Left ventricle myocardium inferior (tissue), 1 donor: ENCODE data around the gene PLEKHG4B. TPM values are rescaled to one million over a fixed set of nuclear protein-coding genes. Genes with fewer than 3 reads are reported as not detected.

ENCODE experiments used
- DNase-seq: peaks from one replicate; pipeline ENCODE4 v3.0.0-alpha.2; 2020
- H3K27ac ChIP-seq: fragments of 200-600 bp; replicated peaks from 2 replicates; pipeline ENCODE4 v1.8.0; 2021
- H3K27me3 ChIP-seq: fragments of 200-600 bp; 2 replicates; pipeline ENCODE4 v1.8.0; 2021; ENCODE audit warnings: low read depth
- H3K36me3 ChIP-seq: fragments of 200-600 bp; 2 replicates; pipeline ENCODE4 v1.8.0; 2021
- H3K4me1 ChIP-seq: fragments of 200-600 bp; 2 replicates; pipeline ENCODE4 v1.8.0; 2021
- H3K4me3 ChIP-seq: fragments of 200-600 bp; 2 replicates; pipeline ENCODE4 v1.8.0; 2021; ENCODE audit warnings: mild to moderate bottlenecking, moderate library complexity
- H3K9me3 ChIP-seq: fragments of 200-600 bp; replicated peaks from 2 replicates; pipeline ENCODE4 v1.8.0; 2021
- intact Hi-C: fragments of 100-400 bp; cut with micrococcal nuclease; formaldehyde crosslinking; loops from one replicate; pipeline ENCODE4 v1.11.0; 2022
- total RNA-seq: library from RNA; stranded (reverse); fragmentation: NEBNext Ultra II Directional; extraction: Animal tissue kit (Norgen Biotek cat#: 25700); gene quantifications from one replicate; pipeline ENCODE4 v1.2.1, GENCODE V29; 2021
- TF ChIP-seq, protein P1 (sequence below): fragments of 200-600 bp; IDR thresholded peaks from 2 replicates; pipeline ENCODE4 v1.8.0; 2021; ENCODE audit warnings: antibody characterized with exemption, mild to moderate bottlenecking, borderline replicate concordance
- donor health status: DM: no; HTN: yes; CAD: no; lungs with severe emphysema.

PLEKHG4B gene
- total RNA-seq, 1 donor from 2014 or later, result not detected

DNA sequence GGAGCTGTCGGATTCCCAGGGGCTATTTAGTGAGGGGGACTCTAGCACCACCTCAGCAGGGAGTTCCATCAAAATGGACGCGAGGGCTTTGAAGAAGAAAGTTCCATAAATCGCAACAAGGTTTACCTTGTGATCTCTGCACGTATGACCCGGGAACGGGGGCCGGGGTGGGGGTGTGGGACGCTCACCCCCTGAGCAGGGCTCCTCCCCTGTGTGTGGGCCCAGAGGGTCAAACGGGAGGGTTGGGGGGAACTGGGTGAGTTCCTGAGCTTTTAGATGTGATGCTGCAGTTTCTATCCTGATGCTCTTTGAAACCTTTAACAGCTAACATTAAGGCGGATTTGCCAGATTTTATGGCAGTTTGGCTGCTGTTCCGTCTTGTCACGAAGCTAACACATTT lies 80.5 kb downstream of the PLEKHG4B start:
- Histone ChIP-seq H3K27me3 (peaks cover 7% of the 10 kb centered on the region), H3K9me3 (no peaks in the 10 kb centered on the region), H3K4me1 (peaks cover 20% of the 10 kb centered on the region), H3K36me3 (no peaks in the 10 kb centered on the region), H3K4me3 (no peak overlapping the region), H3K27ac (no peak overlapping the region)
- intact Hi-C loops, result no loop called here
- TF ChIP-seq, protein P1, sequence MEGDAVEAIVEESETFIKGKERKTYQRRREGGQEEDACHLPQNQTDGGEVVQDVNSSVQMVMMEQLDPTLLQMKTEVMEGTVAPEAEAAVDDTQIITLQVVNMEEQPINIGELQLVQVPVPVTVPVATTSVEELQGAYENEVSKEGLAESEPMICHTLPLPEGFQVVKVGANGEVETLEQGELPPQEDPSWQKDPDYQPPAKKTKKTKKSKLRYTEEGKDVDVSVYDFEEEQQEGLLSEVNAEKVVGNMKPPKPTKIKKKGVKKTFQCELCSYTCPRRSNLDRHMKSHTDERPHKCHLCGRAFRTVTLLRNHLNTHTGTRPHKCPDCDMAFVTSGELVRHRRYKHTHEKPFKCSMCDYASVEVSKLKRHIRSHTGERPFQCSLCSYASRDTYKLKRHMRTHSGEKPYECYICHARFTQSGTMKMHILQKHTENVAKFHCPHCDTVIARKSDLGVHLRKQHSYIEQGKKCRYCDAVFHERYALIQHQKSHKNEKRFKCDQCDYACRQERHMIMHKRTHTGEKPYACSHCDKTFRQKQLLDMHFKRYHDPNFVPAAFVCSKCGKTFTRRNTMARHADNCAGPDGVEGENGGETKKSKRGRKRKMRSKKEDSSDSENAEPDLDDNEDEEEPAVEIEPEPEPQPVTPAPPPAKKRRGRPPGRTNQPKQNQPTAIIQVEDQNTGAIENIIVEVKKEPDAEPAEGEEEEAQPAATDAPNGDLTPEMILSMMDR, result no peak
- DNase-seq, result no peak

DNA sequence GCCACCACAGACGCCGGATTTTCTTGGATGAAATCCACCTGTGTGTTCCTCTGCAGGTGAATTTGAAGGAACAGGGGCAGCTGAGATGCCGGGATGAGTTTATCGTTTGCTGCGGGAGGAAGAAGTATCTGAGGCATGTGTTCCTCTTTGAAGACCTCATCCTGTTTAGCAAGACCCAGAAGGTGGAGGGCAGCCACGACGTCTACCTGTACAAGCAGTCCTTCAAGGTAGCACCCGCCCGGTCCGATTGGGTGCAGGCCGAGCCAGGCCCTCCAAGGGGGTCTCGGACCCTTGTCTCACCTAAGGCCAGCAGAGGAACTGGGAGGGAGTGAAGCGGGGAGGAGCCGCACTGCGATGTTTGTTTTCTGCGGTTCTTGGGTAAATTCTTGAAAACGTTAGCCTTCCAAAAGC lies 80.9 kb downstream of the PLEKHG4B start:
- Histone ChIP-seq H3K9me3 (no peaks in the 10 kb centered on the region), H3K4me1 (peaks cover 20% of the 10 kb centered on the region), H3K27ac (no peak overlapping the region), H3K36me3 (no peaks in the 10 kb centered on the region), H3K4me3 (no peak overlapping the region), H3K27me3 (peaks cover 7% of the 10 kb centered on the region)
- intact Hi-C loops, result no loop called here
- TF ChIP-seq, protein P1, result no peak
- DNase-seq, result no peak

DNA sequence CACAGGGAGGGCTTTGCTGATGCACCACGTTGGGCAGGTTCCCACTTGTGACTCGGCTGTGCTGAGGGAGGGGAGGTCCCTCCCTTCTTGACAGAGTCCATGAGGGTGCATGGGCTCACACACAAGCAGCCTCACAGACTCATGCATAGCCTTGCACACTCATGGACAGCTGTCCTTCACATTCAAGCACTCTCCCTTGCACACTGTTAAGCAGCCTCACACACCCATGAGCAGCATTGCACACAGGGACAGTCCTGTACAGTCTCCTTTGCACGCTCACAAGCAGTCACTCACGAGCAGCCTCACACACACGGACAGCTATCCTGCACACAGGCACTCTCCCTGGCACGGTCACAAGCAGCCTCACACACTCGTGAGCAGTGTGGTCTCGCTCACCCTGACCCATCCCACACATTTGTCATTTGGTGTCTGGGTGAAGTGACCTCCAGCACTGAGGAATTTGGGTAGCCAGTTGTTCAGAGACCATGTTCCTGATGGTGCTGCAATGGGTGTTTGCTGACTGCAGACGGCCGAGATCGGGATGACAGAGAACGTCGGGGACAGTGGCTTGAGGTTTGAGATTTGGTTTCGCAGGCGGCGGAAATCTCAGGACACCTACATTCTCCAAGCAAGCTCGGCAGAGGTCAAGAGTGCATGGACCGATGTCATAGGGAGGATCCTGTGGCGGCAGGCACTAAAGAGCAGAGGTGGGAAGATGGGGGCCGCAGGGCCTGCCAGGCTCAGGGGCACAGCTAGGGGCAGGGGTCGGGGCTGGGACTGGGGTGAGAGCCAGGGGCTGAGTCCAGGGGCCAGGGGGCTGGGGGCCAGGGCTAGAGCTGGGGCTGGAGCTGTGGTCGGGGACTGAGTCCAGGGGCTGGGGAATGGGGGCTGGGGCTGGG lies 81.7 kb downstream of the PLEKHG4B start:
- no peaks in the 10 kb centered on the region for H3K36me3 ChIP-seq
- TF ChIP-seq, protein P1, result no peak
- no peak for DNase-seq
- H3K4me1 ChIP-seq, result peaks cover 14% of the 10 kb centered on the region
- H3K9me3 ChIP-seq, result no peaks in the 10 kb centered on the region
- peaks cover 7% of the 10 kb centered on the region for H3K27me3 ChIP-seq
- H3K27ac ChIP-seq, result no peak overlapping the region
- intact Hi-C loops, result no loop called here
- H3K4me3 ChIP-seq, result no peak overlapping the region

DNA sequence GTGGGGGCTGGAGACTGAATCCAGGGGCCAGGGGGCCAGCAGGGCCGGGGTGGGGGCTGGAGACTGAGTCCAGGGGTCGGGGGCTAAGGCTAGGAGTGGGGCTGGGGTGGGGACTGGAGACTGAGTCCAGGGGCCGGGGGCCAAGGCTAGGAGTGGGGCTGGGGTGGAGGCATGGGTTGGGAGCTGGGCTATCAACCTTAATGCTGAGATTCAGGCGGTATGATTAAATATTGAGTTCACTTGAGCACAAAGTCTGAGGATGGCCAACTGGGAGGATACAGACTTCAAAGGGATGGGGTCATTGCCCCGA lies 82.3 kb downstream of the PLEKHG4B start:
- intact Hi-C loops, result no loop called here
- Histone ChIP-seq H3K27me3 (peaks cover 7% of the 10 kb centered on the region), H3K27ac (no peak overlapping the region), H3K9me3 (no peaks in the 10 kb centered on the region), H3K4me3 (no peak overlapping the region), H3K36me3 (no peaks in the 10 kb centered on the region), H3K4me1 (peaks cover 8% of the 10 kb centered on the region)
- no peak for DNase-seq
- TF ChIP-seq, protein P1, result no peak

DNA sequence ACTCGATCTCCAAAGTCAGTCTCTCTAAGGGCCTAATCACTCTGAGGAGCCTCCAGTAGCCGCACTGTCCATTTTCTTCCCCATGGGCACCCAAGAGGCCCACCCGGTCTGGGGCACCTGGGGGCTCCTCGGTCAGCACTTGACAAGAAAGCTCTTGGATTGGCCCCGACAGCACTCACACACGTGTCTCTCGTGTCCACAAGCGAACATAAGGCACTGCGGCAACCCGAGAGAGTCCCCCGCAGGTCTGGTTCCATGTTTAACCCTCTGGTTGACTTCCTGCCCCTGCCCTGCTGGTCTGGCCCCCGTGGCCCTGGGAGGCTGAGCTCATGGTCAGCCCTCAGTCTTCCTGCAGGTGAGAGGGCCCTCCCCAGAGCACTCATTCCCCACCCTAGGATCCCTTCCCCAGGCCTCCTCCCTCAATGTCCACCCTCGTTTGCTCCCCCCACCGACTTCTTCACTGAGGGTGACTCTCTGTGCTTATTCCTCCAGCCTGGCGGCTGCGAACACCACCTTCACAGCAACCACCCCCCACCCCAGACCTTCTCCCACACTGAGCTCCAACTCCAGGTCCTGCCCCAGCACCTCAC lies 83.0 kb downstream of the PLEKHG4B start:
- no peaks in the 10 kb centered on the region for H3K36me3 ChIP-seq
- no peaks in the 10 kb centered on the region for H3K9me3 ChIP-seq
- no peak overlapping the region for H3K4me3 ChIP-seq
- peaks cover 7% of the 10 kb centered on the region for H3K27me3 ChIP-seq
- intact Hi-C loops, result no loop called here
- H3K27ac ChIP-seq, result no peak overlapping the region
- TF ChIP-seq, protein P1, result no peak
- peaks cover under 1% of the 10 kb centered on the region for H3K4me1 ChIP-seq
- no peak for DNase-seq
